HG03064 (cell line): ENCODE data around the gene BET1L.
"Not testable (repeated sequence)": the region's sequence is repeated elsewhere in the genome, so short reads cannot be mapped to it uniquely, and the experiment has no call there.

Source experiments
- ATAC-seq: cut with Tn5 transposase; IDR thresholded peaks from one replicate; pipeline ENCODE4 v1.9.1; 2021; ENCODE audit warnings: low read depth; ENCODE audit not compliant: unreplicated experiment

BET1L gene

GRCh38 chr11:230431-230830 lies 23.2 kb upstream of the BET1L start:
- ATAC-seq = no peak

GRCh38 chr11:227824-228379 lies 20.7 kb upstream of the BET1L start:
- ATAC-seq = no peak

DNA sequence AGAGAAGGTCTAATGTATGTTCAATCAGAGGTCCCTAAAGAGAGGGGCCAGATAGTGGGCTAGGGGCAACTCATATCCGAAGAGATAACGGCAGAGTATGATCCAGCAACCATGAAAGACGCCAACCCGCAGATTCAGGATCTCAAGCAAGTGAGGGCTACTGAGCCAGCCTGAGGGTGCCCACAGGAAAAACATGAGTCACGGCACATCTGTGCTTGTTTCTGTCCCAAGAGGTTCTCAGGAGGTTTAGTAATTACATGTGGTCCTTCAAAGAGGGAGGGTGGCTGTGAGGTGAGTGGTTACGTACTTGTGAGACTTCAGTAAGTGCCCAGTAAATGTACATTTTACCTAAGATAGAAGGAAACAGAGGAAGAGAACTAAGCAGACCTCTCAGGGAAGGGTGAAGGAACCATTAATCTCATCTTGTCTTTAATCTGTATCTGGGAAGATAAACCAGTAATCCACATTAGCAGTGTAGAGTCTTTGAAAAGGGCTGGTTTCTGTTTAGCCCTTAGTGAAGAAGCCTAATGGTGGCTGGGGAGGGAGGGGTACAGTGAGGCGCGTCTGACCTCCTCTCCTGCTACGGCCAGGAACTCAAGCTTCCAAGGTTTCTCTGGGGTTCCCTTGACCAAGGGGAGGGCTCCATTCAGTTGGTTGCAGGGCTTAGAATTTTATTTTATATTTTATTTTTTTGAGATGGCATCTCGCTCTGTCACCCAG lies 18.7 kb upstream of the BET1L start:
- ATAC-seq = no peak

DNA sequence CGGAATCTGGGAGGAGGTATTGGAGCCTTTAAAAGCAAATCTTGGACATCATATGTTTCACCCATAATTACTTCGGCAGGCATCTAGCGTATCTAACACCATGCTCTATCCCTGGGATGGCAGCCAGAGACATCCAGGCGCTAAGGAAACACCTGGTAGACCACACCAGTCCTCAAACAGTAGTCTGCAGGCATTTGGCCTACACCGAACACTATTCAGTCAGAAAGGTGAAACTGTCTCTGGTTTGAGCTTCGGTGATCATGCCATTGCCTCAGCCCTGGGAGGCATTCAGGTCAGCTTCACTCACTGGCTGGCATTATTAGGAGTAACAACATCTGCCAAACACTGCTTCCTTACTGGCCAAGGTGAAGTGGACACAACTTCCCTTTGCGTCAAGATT lies 17.2 kb upstream of the BET1L start:
- ATAC-seq = no peak

GRCh38 chr11:223884-224283 lies 16.7 kb upstream of the BET1L start:
- no peak for ATAC-seq

DNA sequence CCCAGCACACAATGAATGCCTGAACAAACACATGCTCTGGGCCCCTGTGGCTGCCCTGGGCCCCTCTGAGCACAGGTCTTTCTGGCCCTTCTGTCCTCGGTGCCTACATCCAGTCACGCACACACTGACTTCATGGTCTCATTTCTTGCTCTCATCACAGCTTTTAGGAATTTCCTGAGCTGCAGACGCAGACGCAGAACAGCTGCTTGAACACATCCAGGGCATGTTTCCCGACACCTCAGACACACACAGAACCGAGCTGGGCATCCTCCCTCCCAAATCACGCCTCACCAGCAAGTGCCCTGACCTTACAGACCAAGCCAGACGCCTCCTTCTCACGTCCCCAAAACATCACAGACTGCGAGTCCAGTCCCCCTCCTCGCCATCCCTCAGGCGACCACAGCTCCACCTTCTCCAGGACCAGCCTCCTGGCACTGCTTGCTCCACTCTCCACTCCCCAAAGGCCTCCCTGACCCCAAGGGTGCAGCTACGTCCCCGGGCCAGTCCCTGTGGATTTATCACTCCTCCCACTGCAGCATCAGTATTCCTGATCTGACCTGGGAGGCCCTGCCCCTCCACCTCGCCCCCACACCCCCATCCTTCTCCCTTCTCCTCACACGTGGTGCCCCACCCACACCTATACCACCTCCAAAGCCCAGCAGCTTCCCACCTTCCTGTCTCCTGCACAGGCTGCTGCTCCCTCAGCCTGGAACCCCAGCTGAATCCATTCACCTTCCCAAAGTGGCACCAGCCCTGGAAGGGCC lies 16.0 kb upstream of the BET1L start:
- ATAC-seq = no peak

DNA sequence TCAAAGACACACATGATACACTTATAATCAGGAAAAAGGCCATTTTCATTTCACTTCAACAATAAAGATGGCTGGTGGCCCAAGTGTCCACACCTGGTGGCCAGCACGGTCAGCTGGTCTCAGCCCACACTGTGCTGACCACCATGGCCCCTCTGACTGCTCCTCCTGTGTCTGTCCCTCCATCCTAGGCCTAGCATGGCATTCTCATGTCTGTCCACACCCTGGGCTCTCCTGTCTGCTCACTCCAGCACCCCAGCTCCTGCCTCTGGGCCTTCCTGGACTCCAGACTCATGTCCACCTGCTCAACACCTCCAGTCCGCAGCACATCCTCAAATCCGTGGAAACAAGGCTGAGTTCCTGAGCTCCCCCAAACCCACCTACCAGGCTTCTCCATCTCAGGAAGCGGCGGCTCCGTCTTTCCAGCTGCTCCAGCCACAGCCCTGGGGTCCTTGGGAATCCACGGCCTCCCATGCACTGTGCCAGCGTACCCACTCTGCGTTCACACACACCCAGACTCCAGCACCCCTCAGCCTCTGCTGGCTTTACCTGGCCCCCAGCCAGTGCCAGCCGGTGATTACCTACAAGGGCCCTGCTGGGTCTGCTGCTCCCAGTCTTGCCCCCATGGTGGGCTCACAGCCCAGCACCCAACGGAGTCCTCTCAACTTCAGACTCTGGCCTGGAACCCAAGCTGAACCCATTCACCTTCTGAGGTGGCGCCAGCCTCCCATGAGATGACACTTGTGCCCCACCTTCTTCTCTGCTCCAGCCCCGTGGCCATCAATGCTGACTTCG lies 15.0 kb upstream of the BET1L start:
- no peak for ATAC-seq

- ATAC-seq = no peak
Measured at GRCh38 chr11:221539-221938, 14.3 kb upstream of the BET1L start.

- not testable (repeated sequence) for ATAC-seq
Measured at GRCh38 chr11:220641-221215, 13.5 kb upstream of the BET1L start.

DNA sequence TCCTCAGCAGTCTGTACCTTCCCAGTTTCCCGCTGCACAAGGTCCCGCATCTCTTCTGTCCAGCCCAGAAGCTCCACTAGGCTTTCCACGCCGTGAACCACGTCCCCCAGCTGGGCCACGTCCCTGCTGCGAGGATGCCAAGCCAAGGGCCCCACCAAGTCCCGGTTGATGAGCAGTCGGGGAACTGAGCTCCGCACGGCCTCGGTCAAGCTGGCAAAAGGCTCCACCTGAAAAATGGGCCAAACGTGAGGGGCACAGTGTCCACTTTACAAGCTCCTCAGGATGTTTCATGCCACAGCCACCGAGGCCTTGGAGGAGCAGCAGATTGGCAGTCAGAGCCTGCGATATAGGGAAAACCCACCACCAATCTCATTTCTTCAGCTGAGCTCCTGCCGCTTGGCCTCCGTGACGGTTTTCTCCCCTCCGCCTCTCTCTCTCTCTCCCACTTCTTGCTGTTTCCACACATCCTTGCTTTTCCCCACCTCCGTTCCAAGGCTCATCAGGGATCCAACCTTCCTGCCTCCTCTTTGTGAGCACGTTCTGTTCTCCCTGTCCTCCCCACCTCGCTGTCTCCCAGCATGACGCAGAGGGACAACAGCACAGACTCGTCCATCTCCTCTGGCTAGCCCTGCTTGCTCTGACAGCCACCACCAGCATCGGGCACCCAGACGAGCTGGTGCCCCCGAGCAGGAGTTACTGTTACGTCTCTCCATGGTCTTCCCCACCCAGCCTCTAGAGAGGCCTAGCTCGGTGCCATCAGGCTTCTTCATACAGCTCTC lies 11.8 kb upstream of the BET1L start:
- no peak for ATAC-seq

DNA sequence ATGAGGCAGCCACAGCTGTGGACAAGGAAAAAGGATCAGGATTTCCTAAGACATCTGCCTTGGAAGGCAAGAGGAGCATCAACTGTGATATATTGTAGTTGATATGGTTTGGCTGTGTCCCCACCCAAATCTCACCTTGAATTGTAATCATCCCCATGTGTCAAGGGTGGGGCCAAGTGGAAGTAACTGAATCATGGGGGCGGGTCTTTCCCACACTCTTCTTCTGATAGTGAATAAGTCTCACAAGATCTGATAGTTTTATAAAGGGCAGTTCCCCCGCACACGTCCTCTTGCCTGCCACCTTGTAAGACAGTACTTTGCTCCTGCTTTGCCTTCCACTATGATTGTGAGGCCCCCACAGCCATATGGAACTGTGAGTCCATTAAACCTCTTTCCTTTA lies 10.5 kb upstream of the BET1L start:
- ATAC-seq = no peak

- no peak for ATAC-seq
Measured at GRCh38 chr11:216081-216974, 9.1 kb upstream of the BET1L start.

DNA sequence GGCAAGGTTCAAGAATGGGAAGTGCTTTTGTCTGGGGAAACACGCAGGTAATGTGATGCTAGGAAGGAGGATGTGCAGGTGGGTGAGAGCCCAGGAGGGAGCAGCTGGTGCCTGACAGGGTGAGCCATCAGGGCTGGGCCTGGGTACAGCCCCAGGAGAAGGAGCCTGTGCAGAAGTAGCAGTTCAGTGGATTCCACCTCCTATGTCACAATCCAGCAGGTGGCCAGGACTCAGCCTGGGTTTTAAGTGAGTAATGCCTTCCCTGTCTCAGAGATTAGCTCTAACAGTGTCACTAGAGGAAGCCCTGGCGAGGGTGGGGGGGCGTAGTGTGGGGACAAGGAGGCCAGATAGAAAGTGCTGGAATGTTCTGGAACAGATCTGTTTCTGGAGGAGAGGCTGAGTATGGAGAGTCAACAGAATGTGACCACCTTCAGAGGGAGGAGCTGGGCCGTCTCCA lies 8.4 kb upstream of the BET1L start:
- no peak for ATAC-seq

DNA sequence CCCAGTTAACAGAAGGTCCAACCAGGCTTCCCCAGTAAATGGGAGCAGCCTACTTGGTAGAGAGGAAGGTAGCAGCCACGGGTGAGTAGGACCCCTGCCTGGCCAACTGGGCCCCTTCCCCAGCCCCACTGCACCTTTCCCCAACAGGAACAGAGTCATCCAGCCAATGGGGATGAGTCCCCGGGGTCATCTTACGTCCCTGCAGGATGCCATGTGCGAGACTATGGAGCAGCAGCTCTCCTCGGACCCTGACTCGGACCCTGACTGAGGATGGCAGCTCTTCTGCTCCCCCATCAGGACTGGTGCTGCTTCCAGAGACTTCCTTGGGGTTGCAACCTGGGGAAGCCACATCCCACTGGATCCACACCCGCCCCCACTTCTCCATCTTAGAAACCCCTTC lies 6.9 kb upstream of the BET1L start:
- ATAC-seq = no peak

- ATAC-seq = no peak
Measured at GRCh38 chr11:213111-213510, 5.9 kb upstream of the BET1L start.

DNA sequence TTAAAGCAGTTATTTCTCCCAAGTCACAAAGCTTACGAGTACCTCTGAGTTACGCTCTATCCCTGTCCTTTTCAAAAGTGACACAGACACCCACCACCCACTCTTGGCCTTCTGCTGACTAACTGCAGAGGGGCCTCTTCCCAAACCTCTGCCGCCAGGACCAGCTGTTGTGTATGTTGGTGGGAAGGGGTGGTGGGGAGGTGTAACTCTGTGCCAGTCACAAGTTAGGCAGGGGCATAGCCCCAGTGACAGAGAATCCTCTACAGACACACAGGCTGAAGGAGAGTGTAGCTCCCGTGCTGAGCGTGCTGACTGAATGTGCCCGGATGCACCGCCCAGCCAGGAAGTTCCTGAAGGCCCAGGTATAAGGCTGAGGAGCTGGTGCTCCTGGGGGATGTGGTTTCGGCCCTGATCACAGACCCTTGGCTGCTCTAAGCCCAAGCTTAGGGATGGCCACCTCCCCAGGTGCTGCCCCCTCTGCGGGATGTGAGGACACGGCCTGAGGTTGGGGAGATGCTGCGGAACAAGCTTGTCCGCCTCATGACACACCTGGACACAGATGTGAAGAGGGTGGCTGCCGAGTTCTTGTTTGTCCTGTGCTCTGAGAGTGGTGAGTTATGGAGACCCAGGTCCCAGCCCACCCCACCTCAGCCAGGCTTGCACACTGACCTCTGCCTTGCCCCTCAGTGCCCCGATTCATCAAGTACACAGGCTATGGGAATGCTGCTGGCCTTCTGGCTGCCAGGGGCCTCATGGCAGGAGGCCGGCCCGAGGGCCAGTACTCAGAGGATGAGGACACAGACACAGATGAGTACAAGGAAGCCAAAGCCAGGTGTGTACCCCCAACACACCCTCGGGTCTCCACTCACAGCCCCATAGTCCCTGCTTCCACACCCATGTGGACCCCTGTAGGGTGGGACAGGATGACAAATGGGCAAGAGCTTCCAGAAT lies 5.2 kb upstream of the BET1L start:
- no peak for ATAC-seq

GRCh38 chr11:211741-212140 lies 4.5 kb upstream of the BET1L start:
- ATAC-seq = no peak

DNA sequence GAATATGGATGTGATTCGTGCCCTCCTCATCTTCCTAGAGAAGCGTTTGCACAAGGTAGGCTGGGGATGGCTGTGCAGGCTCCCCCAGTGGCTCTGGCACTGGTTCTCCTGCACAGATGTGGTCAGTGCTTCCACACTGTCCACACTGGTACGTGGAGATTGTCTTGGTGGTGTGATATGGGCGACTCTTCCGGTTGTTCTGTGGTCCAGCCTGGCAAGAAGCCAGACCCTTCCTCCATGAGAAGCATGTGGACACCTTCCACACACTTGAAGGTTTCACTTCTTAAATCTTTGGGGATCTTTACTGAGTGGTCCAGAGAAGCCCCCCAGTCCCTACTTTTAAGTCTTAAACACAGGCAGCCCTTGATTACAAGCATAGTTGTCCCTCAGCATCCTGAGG lies 4.1 kb upstream of the BET1L start:
- ATAC-seq = no peak
